ENCODE results near the gene EFNA2.

The EFNA2 gene

GRCh38 chr19:1272423-1273262 lies 13.0 kb upstream of the EFNA2 start:
- DNase-seq (ENCODE audit: low read depth): no peak

- DNase-seq (ENCODE audit: low read depth): no peak
Measured at GRCh38 chr19:1273263-1274041, 12.2 kb upstream of the EFNA2 start.

GRCh38 chr19:1274081-1274851 lies 11.4 kb upstream of the EFNA2 start:
- DNase-seq (ENCODE audit: low read depth): no peak

GRCh38 chr19:1274852-1275259 lies 10.8 kb upstream of the EFNA2 start:
- no peak for DNase-seq (ENCODE audit: low read depth)

- DNase-seq (ENCODE audit: low read depth): no peak
Measured at GRCh38 chr19:1275260-1275975, 10.3 kb upstream of the EFNA2 start, which contains the start of gene FAM174C. Gene FAM174C, plus strand, starts transcription at chr19:1275530. Its CDS starts 20 bp downstream, at chr19:1275550.

- DNase-seq (ENCODE audit: low read depth): no peak
Measured at GRCh38 chr19:1275976-1276627, 9.6 kb upstream of the EFNA2 start.

GRCh38 chr19:1276628-1277022 lies 9.0 kb upstream of the EFNA2 start:
- DNase-seq (ENCODE audit: low read depth): no peak

GRCh38 chr19:1277061-1277460 lies 8.6 kb upstream of the EFNA2 start:
- DNase-seq (ENCODE audit: low read depth): no peak

GRCh38 chr19:1278074-1278473 lies 7.6 kb upstream of the EFNA2 start:
- DNase-seq (ENCODE audit: low read depth): no peak

- DNase-seq (ENCODE audit: low read depth): no peak
Measured at GRCh38 chr19:1278713-1279660, 6.7 kb upstream of the EFNA2 start.

GRCh38 chr19:1279782-1280341 lies 5.8 kb upstream of the EFNA2 start:
- DNase-seq (ENCODE audit: low read depth): no peak

- no peak for DNase-seq (ENCODE audit: low read depth)
Measured at GRCh38 chr19:1280636-1281568, 4.8 kb upstream of the EFNA2 start.

GRCh38 chr19:1281569-1282287 lies 3.9 kb upstream of the EFNA2 start:
- no peak for DNase-seq (ENCODE audit: low read depth)

- DNase-seq (ENCODE audit: low read depth): no peak
Measured at GRCh38 chr19:1282588-1283206, 3.0 kb upstream of the EFNA2 start.

- no peak for DNase-seq (ENCODE audit: low read depth)
Measured at GRCh38 chr19:1283207-1283916, 2.3 kb upstream of the EFNA2 start.

GRCh38 chr19:1283917-1284292 lies 1.8 kb upstream of the EFNA2 start:
- no peak for DNase-seq (ENCODE audit: low read depth)

All from non-pigmented ciliary epithelial cell (primary cell).